ENCODE results near the gene STYXL2.

The STYXL2 gene

DNA sequence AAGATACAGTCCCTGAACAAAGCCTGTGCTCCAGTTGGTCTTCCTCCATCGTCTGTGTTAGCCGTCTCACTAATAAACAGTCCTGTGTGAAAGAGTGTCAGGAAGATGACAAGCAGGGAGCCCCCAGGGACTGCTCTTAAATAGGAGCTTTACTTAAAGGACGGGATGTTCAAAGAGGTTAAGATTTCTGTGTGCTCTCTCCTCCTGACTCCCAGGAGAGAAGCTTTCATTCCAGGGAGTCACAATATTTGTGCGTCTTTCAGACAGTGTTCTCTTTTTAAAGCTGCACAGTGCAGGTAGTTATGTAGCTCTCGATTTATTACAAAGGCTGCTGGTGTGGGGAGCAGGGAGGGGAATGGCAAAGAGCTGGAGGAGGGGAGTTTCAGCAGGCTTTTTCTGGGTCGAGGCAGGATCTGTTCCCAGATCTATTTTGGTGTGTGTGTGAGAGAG lies 43.5 kb downstream of the STYXL2 start:
- DNase-seq: no peak

DNA sequence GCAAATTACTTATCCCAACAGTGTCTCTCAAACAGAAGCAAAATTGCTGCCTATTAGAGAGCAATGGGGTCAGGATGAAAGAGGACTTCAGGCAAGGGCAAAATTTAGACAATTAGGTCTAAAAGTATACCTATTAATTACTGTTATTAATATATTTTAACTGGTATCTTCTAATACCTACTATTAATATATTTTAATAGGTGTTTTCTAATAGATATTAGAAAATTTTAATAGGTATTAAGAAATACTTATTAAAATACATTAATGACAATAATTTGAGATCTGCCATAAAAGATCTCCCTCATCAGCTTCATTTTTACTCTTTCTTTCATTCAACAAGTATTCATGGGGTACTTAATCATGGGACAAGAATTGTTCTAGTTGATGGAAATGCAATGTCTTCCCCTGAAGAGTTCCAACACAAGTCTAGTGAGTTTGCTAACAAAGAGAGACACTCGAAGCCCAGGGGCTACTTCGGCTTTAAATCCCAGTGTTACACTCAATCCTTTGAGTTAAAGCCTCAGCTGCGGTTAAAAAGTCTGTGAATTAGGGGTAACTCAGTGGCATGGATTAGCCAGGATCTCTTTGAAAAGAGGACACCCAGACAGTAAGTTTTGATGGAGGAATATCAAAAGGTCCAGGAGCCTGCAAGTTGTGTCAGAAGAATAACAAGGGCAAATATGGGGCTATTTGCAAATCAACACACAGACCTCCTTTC lies 44.1 kb downstream of the STYXL2 start:
- DNase-seq: no peak

DNA sequence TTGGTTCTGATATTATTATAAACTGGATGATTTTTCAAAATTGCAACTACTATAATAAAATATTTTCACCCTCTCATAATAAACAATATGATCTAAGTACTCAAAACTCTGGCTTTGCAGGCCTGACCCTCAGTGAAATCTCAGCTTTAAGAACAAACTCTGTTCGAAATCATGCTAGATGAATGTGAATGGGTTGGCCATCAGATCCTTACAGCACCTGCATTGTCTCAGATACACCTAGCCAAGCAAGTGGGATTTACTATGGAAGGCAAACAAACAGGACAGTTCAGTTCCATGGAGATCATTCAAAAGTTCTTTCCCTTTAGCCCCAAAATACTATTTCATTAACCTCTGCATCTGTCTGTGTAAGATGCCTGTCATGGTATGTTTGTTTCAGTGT lies 44.8 kb downstream of the STYXL2 start:
- no peak for DNase-seq

DNA sequence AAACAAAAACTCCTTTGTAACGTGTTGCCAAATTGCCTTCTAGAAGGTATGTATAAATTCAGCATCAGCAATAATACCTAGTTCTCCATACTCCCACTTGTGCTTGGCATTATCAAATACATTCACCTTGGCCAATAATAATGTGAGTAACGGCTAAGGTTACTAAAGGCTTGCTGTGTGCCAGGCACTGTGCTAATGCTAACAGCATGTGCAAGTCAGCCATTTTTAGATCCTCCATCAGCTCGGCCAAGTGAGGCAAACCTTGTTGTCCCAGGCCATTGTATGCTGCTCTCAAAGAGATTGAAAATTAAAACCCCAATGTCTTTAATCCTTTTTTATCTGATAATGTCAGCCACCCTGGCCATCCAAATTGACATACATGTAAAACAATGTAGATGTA lies 48.1 kb downstream of the STYXL2 start:
- DNase-seq: no peak
